NCI-H128 (cell line): Measurements from ENCODE around the gene AP5S1.
"Not testable (repeated sequence)": the region's sequence is repeated elsewhere in the genome, so short reads cannot be mapped to it uniquely, and the experiment has no call there.

Experiments
- DNase-seq: peaks from one replicate; lab custom pipeline; 2025; ENCODE audit not compliant: unreplicated experiment; lab: John Stamatoyannopoulos, UW

AP5S1 gene

GRCh38 chr20:3789201-3789600 is 31.1 kb upstream of the AP5S1 start:
- DNase-seq: not testable (repeated sequence)

DNA sequence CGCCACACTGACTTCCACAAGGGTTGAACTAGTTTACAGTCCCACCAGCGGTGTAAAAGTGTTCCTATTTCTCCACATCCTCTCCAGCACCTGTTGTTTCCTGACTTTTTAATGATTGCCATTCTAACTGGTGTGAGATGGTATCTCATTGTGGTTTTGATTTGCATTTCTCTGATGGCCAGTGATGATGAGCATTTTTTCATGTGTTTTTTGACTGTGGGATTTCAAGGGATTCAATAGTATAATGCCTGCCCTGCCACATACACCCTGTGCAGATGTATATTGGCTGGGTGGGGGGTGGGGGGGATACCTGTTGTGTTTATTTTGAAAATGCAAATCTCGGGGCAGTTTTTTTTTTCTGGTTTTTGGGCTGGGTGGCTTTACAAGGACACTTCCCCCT is 26.2 kb upstream of the AP5S1 start:
- DNase-seq: not testable (repeated sequence)

- no peak for DNase-seq
These were observed 25.5 kb upstream of the AP5S1 start for GRCh38 chr20:3794701-3795420.

- peak; percentile 84 for DNase-seq
These were observed 24.6 kb upstream of the AP5S1 start, which contains the start of gene CDC25B for GRCh38 chr20:3795511-3796468. TSS of gene CDC25B (plus strand) at chr20:3796310. CDS start at chr20:3796532, 222 bp downstream.

- DNase-seq: no peak
These were observed 23.7 kb upstream of the AP5S1 start for GRCh38 chr20:3796477-3797225.

- no peak for DNase-seq
These were observed 23.2 kb upstream of the AP5S1 start for GRCh38 chr20:3797226-3797545.

- peak; percentile 39 for DNase-seq
These were observed 22.6 kb upstream of the AP5S1 start for GRCh38 chr20:3797592-3798372.

- DNase-seq: no peak
These were observed 22.0 kb upstream of the AP5S1 start for GRCh38 chr20:3798373-3798768.

DNA sequence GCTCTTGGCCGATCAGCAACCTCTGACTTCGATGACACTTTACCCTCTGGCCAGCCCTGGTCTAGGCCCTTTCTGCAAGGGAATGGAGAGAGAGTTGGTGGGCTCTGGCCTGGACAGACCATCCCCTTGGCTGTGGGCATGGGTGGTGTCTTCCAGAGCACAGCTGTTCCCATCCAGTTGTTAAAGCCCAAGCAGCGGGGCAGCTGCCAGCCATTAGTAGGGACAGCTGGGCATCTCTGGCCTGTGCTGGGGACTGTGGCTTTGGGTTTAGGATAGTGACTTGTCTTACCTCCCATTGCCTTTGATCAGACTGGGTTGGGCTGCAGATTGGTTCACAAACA is 21.5 kb upstream of the AP5S1 start:
- DNase-seq: no peak

- DNase-seq: no peak
These were observed 20.0 kb upstream of the AP5S1 start for GRCh38 chr20:3800256-3800877.

DNA sequence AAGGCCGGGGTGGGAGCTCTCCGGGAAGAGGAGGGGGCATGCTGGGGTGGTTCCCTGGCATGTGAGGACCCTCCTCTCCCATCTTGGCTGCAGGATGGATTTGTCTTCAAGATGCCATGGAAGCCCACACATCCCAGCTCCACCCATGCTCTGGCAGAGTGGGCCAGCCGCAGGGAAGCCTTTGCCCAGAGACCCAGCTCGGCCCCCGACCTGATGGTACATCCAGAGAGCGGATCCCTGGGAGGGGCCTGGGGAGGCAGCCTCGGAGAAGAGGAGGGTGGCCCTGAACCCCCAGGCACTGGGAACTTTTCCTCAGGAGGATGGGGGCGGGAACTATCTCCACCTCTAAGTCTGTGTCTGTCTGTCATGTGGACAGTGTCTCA is 19.5 kb upstream of the AP5S1 start:
- no peak for DNase-seq

GRCh38 chr20:3801299-3801698 is 19.0 kb upstream of the AP5S1 start:
- DNase-seq: no peak

DNA sequence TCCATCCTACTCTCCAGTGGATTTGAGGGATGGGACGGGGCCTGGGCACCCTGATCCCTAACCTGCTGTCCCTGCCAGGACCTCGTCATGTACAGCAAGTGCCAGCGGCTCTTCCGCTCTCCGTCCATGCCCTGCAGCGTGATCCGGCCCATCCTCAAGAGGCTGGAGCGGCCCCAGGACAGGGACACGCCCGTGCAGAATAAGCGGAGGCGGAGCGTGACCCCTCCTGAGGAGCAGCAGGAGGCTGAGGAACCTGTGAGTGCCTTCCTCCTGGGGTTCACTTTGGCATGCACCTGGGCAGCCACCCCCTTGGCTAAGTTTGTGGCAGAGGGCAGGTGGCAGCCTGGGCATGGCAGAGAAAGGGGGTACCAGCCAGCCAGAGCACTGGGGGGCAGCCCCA is 18.5 kb upstream of the AP5S1 start:
- DNase-seq: no peak

GRCh38 chr20:3802524-3803239 is 17.7 kb upstream of the AP5S1 start:
- no peak for DNase-seq

- no peak for DNase-seq
These were observed 17.1 kb upstream of the AP5S1 start for GRCh38 chr20:3803289-3803688.

- no peak for DNase-seq
These were observed 16.5 kb upstream of the AP5S1 start for GRCh38 chr20:3803854-3804253.

DNA sequence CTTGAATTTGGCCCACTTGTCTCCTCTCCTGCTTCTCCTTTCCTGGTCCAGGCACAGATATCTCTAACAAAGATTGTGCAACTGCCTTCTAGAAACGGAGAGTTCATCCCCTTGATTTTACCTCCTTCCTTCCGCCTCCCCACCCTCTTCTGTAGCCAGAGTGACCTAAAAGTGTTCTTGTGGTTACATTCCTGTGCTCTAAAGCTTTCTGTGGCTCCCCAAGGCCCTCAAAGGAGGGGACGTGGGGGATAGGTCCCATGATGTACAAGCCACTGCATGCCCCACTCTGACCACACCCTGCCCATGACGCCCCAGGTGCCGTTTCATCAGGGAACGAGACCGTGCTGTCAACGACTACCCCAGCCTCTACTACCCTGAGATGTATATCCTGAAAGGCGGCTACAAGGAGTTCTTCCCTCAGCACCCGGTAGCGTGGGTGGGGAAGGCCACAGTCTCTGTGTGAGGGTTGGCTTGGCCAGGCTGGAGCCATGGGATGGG is 16.0 kb upstream of the AP5S1 start:
- DNase-seq: no peak

- DNase-seq: no peak
These were observed 15.6 kb upstream of the AP5S1 start for GRCh38 chr20:3804781-3805180.

DNA sequence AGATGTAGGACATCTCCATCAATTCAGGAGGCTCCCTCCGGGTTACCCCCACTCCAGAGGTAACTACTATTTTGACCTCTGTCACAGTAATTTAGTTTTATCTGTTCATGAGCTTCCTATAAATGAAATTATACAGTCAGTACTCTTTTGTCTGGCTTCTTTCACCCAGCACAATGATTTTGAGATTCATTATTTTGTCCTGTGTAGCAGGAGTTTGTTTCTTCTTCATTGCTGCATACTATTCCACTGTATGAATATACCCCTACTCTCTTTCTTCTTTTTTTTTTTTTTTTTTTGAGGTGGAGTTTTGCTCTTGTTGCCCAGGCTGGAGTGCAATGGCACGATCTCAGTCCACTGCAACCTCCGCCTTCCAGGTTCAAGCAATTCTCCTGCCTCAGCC is 11.8 kb upstream of the AP5S1 start:
- no peak for DNase-seq
